IMR-90 (cell line): ENCODE data around the gene B9D1. TPM values are rescaled to one million over a fixed set of nuclear protein-coding genes. Genes with fewer than 3 reads are reported as not detected.

ENCODE experiments used
- ATAC-seq: fragments of 200-7000 bp; cut with Tn5 transposase; 2 replicates; pipeline ENCODE4 v1.9.1; 2020; ENCODE audit warnings: low read depth, mild to moderate bottlenecking, moderate library complexity
- BruUV-seq: library from RNA; stranded (reverse); fragments of 400-500 nt; replicated peaks from 2 replicates; lab custom pipeline; 2021; lab: Mats Ljungman, UMichigan
- CTCF ChIA-PET: fragments of 300-600 bp; formaldehyde crosslinking; extraction: SDS; loops from one replicate; lab custom pipeline; 2021; ENCODE audit warnings: antibody characterized with exemption; lab: Yijun Ruan, JAX
- POLR2A ChIA-PET: fragments of 300-600 bp; sonication (Branson Sonifier 250); formaldehyde crosslinking; loops from one replicate; lab custom pipeline; 2022; ENCODE audit warnings: antibody characterized with exemption; ENCODE audit not compliant: unreplicated experiment; lab: Charles Lee
- DNase-seq: peaks from one replicate; pipeline ENCODE4 v3.0.0; 2013
- H2AFZ ChIP-seq: replicated peaks from 2 replicates; pipeline ENCODE3; 2013; ENCODE audit warnings: low read length, mild to moderate bottlenecking; ENCODE audit not compliant: poor library complexity
- H2AK5ac ChIP-seq: 2 replicates; pipeline ENCODE4 v1.6.1; 2013; ENCODE audit warnings: low read depth, low read length, inconsistent platforms
- H2AK9ac ChIP-seq: replicated peaks from 2 replicates; pipeline ENCODE3; 2013; ENCODE audit warnings: mild to moderate bottlenecking, low read depth, low read length, moderate library complexity; ENCODE audit not compliant: poor library complexity
- H2BK120ac ChIP-seq: 2 replicates; pipeline ENCODE4 v1.6.1; 2013; ENCODE audit warnings: low read depth, low read length, inconsistent platforms
- H2BK15ac ChIP-seq: 3 replicates; pipeline ENCODE4 v1.6.1; 2013; ENCODE audit warnings: low read depth, low read length, inconsistent platforms
- H2BK20ac ChIP-seq: 2 replicates; pipeline ENCODE4 v1.6.1; 2013; ENCODE audit warnings: low read depth, mild to moderate bottlenecking, inconsistent platforms, low read length, moderate library complexity
- H2BK5ac ChIP-seq: 2 replicates; pipeline ENCODE4 v1.6.1; 2013; ENCODE audit warnings: mild to moderate bottlenecking, low read depth, low read length, inconsistent platforms; ENCODE audit not compliant: poor library complexity, severe bottlenecking
- H3K14ac ChIP-seq: replicated peaks from 2 replicates; pipeline ENCODE4 v1.6.1; 2013; ENCODE audit warnings: low read depth, low read length, inconsistent platforms
- H3K18ac ChIP-seq: 2 replicates; pipeline ENCODE4 v1.6.1; 2013; ENCODE audit warnings: low read depth, low read length, control low read depth
- H3K23ac ChIP-seq: 2 replicates; pipeline ENCODE4 v1.6.1; 2013; ENCODE audit warnings: low read depth, low read length, inconsistent platforms
- H3K27ac ChIP-seq: 2 replicates; pipeline ENCODE4 v1.5.1; 2013; ENCODE audit warnings: mild to moderate bottlenecking, control low read depth, low read length; ENCODE audit not compliant: insufficient read depth
- H3K27me3 ChIP-seq: 2 replicates; pipeline ENCODE4 v1.6.1; 2013; ENCODE audit warnings: low read length; ENCODE audit not compliant: control insufficient read depth, insufficient read depth
- H3K36me3 ChIP-seq: 2 replicates; pipeline ENCODE4 v1.6.1; 2013; ENCODE audit warnings: low read length, mixed read lengths; ENCODE audit not compliant: control insufficient read depth, insufficient read depth
- H3K4ac ChIP-seq: 2 replicates; pipeline ENCODE4 v1.6.1; 2013; ENCODE audit warnings: low read depth, low read length, inconsistent platforms
- H3K4me1 ChIP-seq: 2 replicates; pipeline ENCODE4 v1.6.1; 2013; ENCODE audit warnings: low read length, mixed read lengths; ENCODE audit not compliant: control insufficient read depth, insufficient read depth
- H3K4me2 ChIP-seq: 2 replicates; pipeline ENCODE4 v1.6.1; 2013; ENCODE audit warnings: low read depth, mild to moderate bottlenecking, control low read depth, low read length, moderate library complexity
- H3K4me3 ChIP-seq: 2 replicates; pipeline ENCODE4 v1.5.1; 2013; ENCODE audit warnings: low read depth, mild to moderate bottlenecking, control low read depth, low read length, moderate library complexity; ENCODE audit not compliant: insufficient read depth
- H3K56ac ChIP-seq: 2 replicates; pipeline ENCODE4 v1.6.1; 2013; ENCODE audit warnings: low read length, inconsistent platforms; ENCODE audit not compliant: insufficient read depth; ENCODE audit errors: extremely low read depth
- H3K79me1 ChIP-seq, 2 experiments: 2 replicates each; pipeline ENCODE4 v1.6.1; 2013; ENCODE audit warnings: low read length in 2 of 2, inconsistent platforms in 1 of 2, low read depth in 1 of 2
- H3K9ac ChIP-seq: 2 replicates; pipeline ENCODE4 v1.6.1; 2013; ENCODE audit warnings: low read depth, low read length, control low read depth
- H3K9me1 ChIP-seq: 2 replicates; pipeline ENCODE4 v1.6.1; 2013; ENCODE audit warnings: low read length, inconsistent platforms; ENCODE audit not compliant: insufficient read depth
- H3K9me3 ChIP-seq: 2 replicates; pipeline ENCODE4 v1.6.1; 2013; ENCODE audit warnings: low read length; ENCODE audit not compliant: control insufficient read depth, insufficient read depth
- H4K20me1 ChIP-seq: 2 replicates; pipeline ENCODE4 v1.6.1; 2013; ENCODE audit warnings: low read length, inconsistent platforms; ENCODE audit not compliant: insufficient read depth
- H4K5ac ChIP-seq: 2 replicates; pipeline ENCODE4 v1.6.1; 2013; ENCODE audit warnings: mild to moderate bottlenecking, low read depth, low read length, control low read depth
- H4K8ac ChIP-seq, 2 experiments: 2 replicates each; pipeline ENCODE4 v1.6.1; 2013; ENCODE audit warnings: low read depth in 2 of 2, low read length in 2 of 2, control low read depth in 1 of 2, inconsistent platforms in 1 of 2
- H4K91ac ChIP-seq: 2 replicates; pipeline ENCODE4 v1.6.1; 2013; ENCODE audit warnings: low read depth, low read length, inconsistent platforms; ENCODE audit not compliant: insufficient read depth
- POLR2A ChIP-seq: IDR thresholded peaks from 2 replicates; pipeline ENCODE4 v1.6.1; 2012; ENCODE audit warnings: mild to moderate bottlenecking, low read depth, low read length
- RCOR1 ChIP-seq: IDR thresholded peaks from 2 replicates; pipeline ENCODE4 v1.6.1; 2012; ENCODE audit warnings: mild to moderate bottlenecking, low read length, improper control_type of control experiment; ENCODE audit not compliant: insufficient replicate concordance
- WGBS, 2 experiments: methylation state at CpG; one replicate each; pipeline versions ENCODE4 v1.1.5 to v1.1.7; 2013; ENCODE audit warnings: missing lambda C conversion rate in 2 of 2; ENCODE audit not compliant: insufficient read length in 1 of 2; ENCODE audit errors: extremely low coverage in 2 of 2; 5-methylcytosine and 5-hydroxymethylcytosine counted together
- dilution Hi-C: fragments of 300-500 bp; cut with HindIII; formaldehyde crosslinking; loops from one replicate; pipeline ENCODE4 v1.14.3; 2018; ENCODE audit warnings: low sequenced_read_pairs; ENCODE audit not compliant: unreplicated experiment
- in situ Hi-C: fragments of 300-500 bp; cut with MboI; formaldehyde crosslinking; loops from 3 replicates; pipeline ENCODE4 v1.14.3; 2019; ENCODE audit warnings: low sequenced_read_pairs, inconsistent platforms, mixed read lengths
- intact Hi-C: fragments of 100-400 bp; cut with micrococcal nuclease; formaldehyde crosslinking; loops from 2 replicates; pipeline ENCODE4 v1.10.0; 2022
- polyA plus RNA-seq, 3 experiments: library from polyadenylated mRNA; depleted of rRNA; stranded (reverse); fragments of >200 nt; gene quantifications; 2 replicates each; pipeline ENCODE4 v1.2.3, GENCODE V29; 2012; ENCODE audit warnings: low replicate concordance in 1 of 3
- total RNA-seq: library from RNA; depleted of rRNA; stranded (reverse); fragments of >200 nt; gene quantifications from 2 replicates; pipeline ENCODE4 v1.2.3, GENCODE V29; 2012

B9D1 gene
- total and polyA plus RNA-seq, 2 of the 4 experiments (the other 2 are of a cell fraction), result 42.5 to 43.8 TPM

GRCh38 chr17:19343671-19344151 lies 18.8 kb downstream of the B9D1 start:
- peaks cover 26% of the 10 kb centered on the region for H3K4me1 ChIP-seq
- H3K56ac ChIP-seq, result no peak overlapping the region
- no peak overlapping the region for H4K5ac ChIP-seq
- BruUV-seq, result no TSS peak
- H3K27me3 ChIP-seq, result no peaks in the 10 kb centered on the region
- H4K20me1 ChIP-seq, result peaks cover 8% of the 10 kb centered on the region
- no peak overlapping the region for H2BK5ac ChIP-seq
- H3K4me2 ChIP-seq, result no peak overlapping the region
- H3K9ac ChIP-seq, result no peak overlapping the region
- intact Hi-C loops (no loop called here), dilution Hi-C loops (no loop called here), in situ Hi-C loops (no loop called here)
- H4K91ac ChIP-seq, result no peak overlapping the region
- no peak overlapping the region for H4K8ac ChIP-seq
- no peak for DNase-seq
- WGBS, 2 experiments, result no CpG with 5 or more reads among the region's 13 CpGs
- peaks cover 24% of the 10 kb centered on the region for H3K9me1 ChIP-seq
- H3K14ac ChIP-seq, result no peak overlapping the region
- peaks cover 0 to 4% of the 10 kb centered on the region in 2 experiments; a peak in 1 of 4 replicates for H3K79me1 ChIP-seq
- no peak overlapping the region for H3K23ac ChIP-seq
- no peaks in the 10 kb centered on the region for H3K9me3 ChIP-seq
- no peak overlapping the region for H3K18ac ChIP-seq
- ATAC-seq, result no peak
- H2AFZ ChIP-seq, result no peak overlapping the region
- H2BK15ac ChIP-seq, result no peak overlapping the region
- H3K36me3 ChIP-seq, result no peaks in the 10 kb centered on the region
- peak overlapping the region; percentile 50; the same call in 1 of the 2 replicates for H2AK5ac ChIP-seq
- no peak overlapping the region for H2BK20ac ChIP-seq
- ChIA-PET CTCF (no interaction called here), POLR2A (no interaction called here)
- no peak overlapping the region for H3K27ac ChIP-seq
- TF ChIP-seq POLR2A (no peak), RCOR1 (no peak)
- no peak overlapping the region for H2BK120ac ChIP-seq
- H3K4me3 ChIP-seq, result no peak overlapping the region
- H2AK9ac ChIP-seq, result no peak overlapping the region
- H3K4ac ChIP-seq, result no peak overlapping the region
